GM12878 (cell line): ENCODE data around the gene INO80D. TPM values are rescaled to one million over a fixed set of nuclear protein-coding genes. Genes with fewer than 3 reads are reported as not detected.

Experiments
- ATAC-seq: fragments of 200-7000 bp; cut with Tn5 transposase; 3 replicates; pipeline ENCODE4 v1.9.1; 2020; ENCODE audit warnings: mild to moderate bottlenecking, moderate library complexity
- BruUV-seq: library from RNA; stranded (reverse); fragments of 400-500 nt; replicated peaks from 2 replicates; lab custom pipeline; 2021; lab: Mats Ljungman, UMichigan
- CTCF ChIA-PET: fragments of 300-600 bp; sonication (Branson Sonifier 250); formaldehyde crosslinking; extraction: SDS; loops from one replicate; lab custom pipeline; 2021; ENCODE audit warnings: inconsistent platforms; lab: Yijun Ruan, JAX
- POLR2A ChIA-PET: fragments of 350-600 bp; formaldehyde crosslinking; extraction: SDS; loops from one replicate; lab custom pipeline; 2021; ENCODE audit warnings: inconsistent platforms; lab: Charles Lee
- RAD21 ChIA-PET: fragments of 300-600 bp; sonication (Branson Sonifier 250); formaldehyde crosslinking; loops from one replicate; lab custom pipeline; 2023; ENCODE audit warnings: antibody characterized with exemption; ENCODE audit not compliant: unreplicated experiment; lab: Charles Lee
- SMC1A ChIA-PET: fragments of 300-600 bp; sonication (Branson Sonifier 250); formaldehyde crosslinking; loops from one replicate; lab custom pipeline; 2023; ENCODE audit not compliant: unreplicated experiment, uncharacterized antibody; lab: Charles Lee
- DNase-seq: peaks from one replicate; pipeline ENCODE4 v3.0.0-alpha.2; 2011; ENCODE audit warnings: low read depth, low spot score
- FAIRE-seq: peaks from 3 replicates; lab custom pipeline; 2011; peaks lifted over from hg19 to GRCh38; lab: Jason Lieb, UNC
- H2AFZ ChIP-seq: 2 replicates; pipeline ENCODE4 v1.6.0; 2011; ENCODE audit warnings: low read depth, low read length, control low read depth; ENCODE audit not compliant: control insufficient read depth
- H3K27ac ChIP-seq: 2 replicates; pipeline ENCODE4 v1.5.1; 2011; ENCODE audit warnings: control low read depth; ENCODE audit not compliant: control insufficient read depth, insufficient read depth
- H3K27me3 ChIP-seq, 2 experiments: replicated peaks in 1 of 2; 2 replicates each; pipeline versions ENCODE4 v1.6.0 to v1.6.1; 2011; ENCODE audit warnings: low read length in 1 of 2; ENCODE audit not compliant: control insufficient read depth in 2 of 2, insufficient read depth in 2 of 2
- H3K36me3 ChIP-seq, 2 experiments: 2 replicates each; pipeline ENCODE4 v1.5.1; 2011; ENCODE audit warnings: low read length in 1 of 2; ENCODE audit not compliant: control insufficient read depth in 2 of 2, insufficient read depth in 2 of 2
- H3K4me1 ChIP-seq: 2 replicates; pipeline ENCODE4 v1.6.1; 2011; ENCODE audit warnings: mild to moderate bottlenecking, low read length, moderate library complexity, mixed read lengths; ENCODE audit not compliant: control insufficient read depth, insufficient read depth
- H3K4me2 ChIP-seq: 2 replicates; pipeline ENCODE4 v1.6.0; 2011; ENCODE audit warnings: control low read depth; ENCODE audit not compliant: control insufficient read depth, insufficient read depth
- H3K4me3 ChIP-seq: fragments of 200-600 bp; sonication (generic); 2 replicates; pipeline ENCODE4 v1.5.1; 2016
- H3K79me2 ChIP-seq: 2 replicates; pipeline ENCODE4 v1.6.0; 2011; ENCODE audit warnings: low read length; ENCODE audit not compliant: control insufficient read depth, insufficient read depth
- H3K9ac ChIP-seq: 2 replicates; pipeline ENCODE4 v1.8.0; 2011; ENCODE audit warnings: low read length, control low read depth, mixed read lengths; ENCODE audit not compliant: control insufficient read depth, insufficient read depth
- H3K9me3 ChIP-seq: replicated peaks from 3 replicates; pipeline ENCODE4 v1.5.1; 2011; ENCODE audit warnings: mild to moderate bottlenecking, low read length; ENCODE audit not compliant: control insufficient read depth, insufficient read depth
- H4K20me1 ChIP-seq: 2 replicates; pipeline ENCODE4 v1.6.0; 2011; ENCODE audit not compliant: control insufficient read depth, insufficient read depth
- CBFB ChIP-seq: IDR thresholded peaks from 2 replicates; pipeline ENCODE4 v1.6.1; 2016; ENCODE audit warnings: antibody characterized with exemption, low read depth
- JUNB ChIP-seq: IDR thresholded peaks from 2 replicates; pipeline ENCODE4 v1.6.1; 2016; ENCODE audit warnings: antibody characterized with exemption, mild to moderate bottlenecking
- MEF2A ChIP-seq: IDR thresholded peaks from 2 replicates; pipeline ENCODE4 v1.6.1; 2011; ENCODE audit warnings: low read depth, mild to moderate bottlenecking, low read length, moderate library complexity; ENCODE audit not compliant: insufficient read depth
- NR2C2 ChIP-seq: IDR thresholded peaks from 2 replicates; pipeline ENCODE4 v1.6.1; 2011; ENCODE audit warnings: borderline replicate concordance, low read depth; ENCODE audit not compliant: control insufficient read depth, insufficient read length
- RAD51 ChIP-seq: fragments of 450-650 bp; IDR thresholded peaks from 2 replicates; pipeline ENCODE4 v1.6.1; 2016; ENCODE audit warnings: moderate library complexity, mild to moderate bottlenecking, inconsistent platforms
- RCOR1 ChIP-seq: conservative IDR thresholded peaks from 2 replicates; pipeline ENCODE4 v1.6.1; 2012; ENCODE audit warnings: low read depth, low read length, improper control_type of control experiment
- WRNIP1 ChIP-seq: IDR thresholded peaks from 2 replicates; pipeline ENCODE4 v1.6.1; 2011; ENCODE audit warnings: low read depth, low read length, improper control_type of control experiment, borderline replicate concordance
- in situ Hi-C: fragments of 300-500 bp; cut with MboI; formaldehyde crosslinking; loops from 9 replicates; pipeline ENCODE4 v1.14.3; 2018; ENCODE audit warnings: mixed read lengths
- intact Hi-C: fragments of 100-400 bp; cut with micrococcal nuclease; formaldehyde crosslinking; loops from one replicate; pipeline ENCODE4 v1.14.2; 2022; ENCODE audit not compliant: unreplicated experiment
- polyA plus RNA-seq, 11 experiments: library from polyadenylated mRNA; depleted of rRNA in 4 of 11; unstranded in 6 of 11; stranded (reverse) in 5 of 11; fragments of >200 nt; fragmentation: Nextera tagmentation in 4 of 11; fragmentation: Illumina TruSeq in 1 of 11; extraction: Ambion mirVana in 4 of 11; extraction: Trizol in 1 of 11; gene quantifications; 1 replicate in 1 of 11; 2 replicates in 10 of 11; pipeline versions ENCODE4 v1.2.1 to v1.2.3, GENCODE V29; 2011 to 2016; ENCODE audit warnings: inconsistent platforms in 2 of 11, missing spikeins in 2 of 11, low read depth in 1 of 11
- total RNA-seq, 4 experiments: library from RNA; depleted of rRNA in 3 of 4; stranded (reverse); fragments of >200 nt in 3 of 4; fragmentation: Illumina TruSeq in 1 of 4; extraction: Trizol in 1 of 4; gene quantifications; 2 replicates each; pipeline versions ENCODE4 v1.2.1 to v1.2.3, GENCODE V29; 2013 to 2021
- TF ChIP-seq, protein P1 (sequence below): IDR thresholded peaks from 2 replicates; pipeline ENCODE4 v1.6.1; 2011; ENCODE audit warnings: borderline replicate concordance, low read depth, mild to moderate bottlenecking, moderate library complexity, mixed read lengths, low read length; ENCODE audit not compliant: insufficient read depth; ENCODE audit errors: extremely low read length

INO80D gene
- total and polyA plus RNA-seq, 10 of the 15 experiments (the other 5 are each of a cell fraction or from before 2014, with no cell fraction given), result 0.73 to 16.3 (median 4.7) TPM

DNA sequence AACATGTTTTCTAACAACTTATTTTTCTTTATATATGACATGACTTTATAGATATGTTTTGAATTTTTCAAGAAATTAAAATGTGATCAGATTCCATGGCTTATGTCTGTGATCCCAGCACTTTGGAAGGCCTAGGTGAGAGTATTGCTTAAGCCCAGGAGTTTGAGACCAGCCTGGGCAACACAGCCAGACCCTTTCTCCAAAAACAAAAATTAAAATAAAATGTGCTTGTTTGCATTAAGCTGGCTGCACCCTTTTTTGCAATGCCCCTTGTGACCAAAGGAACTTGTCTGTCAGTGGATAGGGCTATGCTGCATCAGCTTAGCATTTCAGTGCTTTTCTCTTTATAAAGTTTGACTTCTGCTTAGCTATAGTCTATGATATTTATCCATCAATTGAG lies 2.3 kb upstream of the INO80D start:
- no TSS peak for BruUV-seq
- no peak overlapping the region for H3K9ac ChIP-seq
- ATAC-seq (no peak), DNase-seq (no peak)
- H3K9me3 ChIP-seq, result no peaks in the 10 kb centered on the region
- SMC1A ChIA-PET, result interaction anchor here (0.8 to 3.7 kb wide), 7 partner anchors 9 to 184 kb away, joined by 3 to 20 read pairs (median 4); partner anchors contain the start of genes EEF1B2 and NDUFS1
- no peaks in the 10 kb centered on the region for H4K20me1 ChIP-seq
- no peak overlapping the region for H2AFZ ChIP-seq
- H3K4me2 ChIP-seq, result no peak overlapping the region
- H3K79me2 ChIP-seq, result peaks cover 46% of the 10 kb centered on the region
- TF ChIP-seq RCOR1 (no peak), JUNB (no peak), CBFB (no peak), RAD51 (no peak), NR2C2 (no peak), MEF2A (no peak), WRNIP1 (no peak)
- TF ChIP-seq, protein P1, sequence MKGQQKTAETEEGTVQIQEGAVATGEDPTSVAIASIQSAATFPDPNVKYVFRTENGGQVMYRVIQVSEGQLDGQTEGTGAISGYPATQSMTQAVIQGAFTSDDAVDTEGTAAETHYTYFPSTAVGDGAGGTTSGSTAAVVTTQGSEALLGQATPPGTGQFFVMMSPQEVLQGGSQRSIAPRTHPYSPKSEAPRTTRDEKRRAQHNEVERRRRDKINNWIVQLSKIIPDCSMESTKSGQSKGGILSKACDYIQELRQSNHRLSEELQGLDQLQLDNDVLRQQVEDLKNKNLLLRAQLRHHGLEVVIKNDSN, result no peak
- TF ChIP-seq, all 136 proteins: peak for 0
- no peak overlapping the region for H3K27ac ChIP-seq
- no peak for FAIRE-seq
- in situ Hi-C loops (no loop called here), intact Hi-C loops (no loop called here)
- no peaks in the 10 kb centered on the region for H3K27me3 ChIP-seq
- ChIA-PET RAD21 (no interaction called here), POLR2A (interaction anchor here (0.6 to 2.9 kb wide), 2 partner anchors 53 to 72 kb away, joined by 3 to 14 read pairs; partner anchors contain the start of genes EEF1B2 and NDUFS1), CTCF (interaction anchor here (1.0 to 1.7 kb wide), 2 partner anchors 9 to 24 kb away, joined by 3 to 6 read pairs; no protein-coding TSS in a partner anchor)
- no peaks in the 10 kb centered on the region; the same call in 1 of the 2 replicates for H3K4me1 ChIP-seq
- H3K36me3 ChIP-seq, result no peaks in the 10 kb centered on the region
- 0 out of 2 replicates have a peak overlapping the region, but pooled peaks have one; percentile 41 for H3K4me3 ChIP-seq
